ENCODE results near the gene GATA2.

The GATA2 gene

DNA sequence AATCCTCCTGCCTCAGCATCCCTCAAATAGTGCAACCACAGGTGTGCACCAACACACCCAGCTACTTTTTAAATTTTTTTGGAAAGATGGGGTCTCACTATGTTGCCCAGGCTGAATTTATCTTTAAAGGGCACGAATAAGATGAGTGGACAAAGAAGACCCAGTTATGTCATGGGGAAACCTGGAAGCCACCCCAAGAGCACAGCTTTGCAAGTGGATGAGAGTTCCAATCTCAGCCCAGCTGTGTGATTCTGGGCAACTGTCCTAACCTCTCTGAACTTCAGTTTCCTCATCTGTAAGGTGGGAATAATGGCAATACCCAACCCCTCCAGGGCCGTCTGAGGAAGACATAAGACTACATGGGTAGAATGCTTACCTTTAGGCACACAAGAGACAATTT lies 58.5 kb downstream of the GATA2 start:
- Histone ChIP-seq H3K4me3 (ENCODE audit: low read length, poor library complexity, severe bottlenecking) (no peak overlapping the region), H3K36me3 (ENCODE audit: insufficient read depth, low read length) (no peaks in the 10 kb centered on the region), H3K9ac (ENCODE audit: low read depth, low read length, poor library complexity, severe bottlenecking) (no peak overlapping the region), H3F3A (ENCODE audit: low read depth) (no peaks in the 10 kb centered on the region), H3K27me3 (ENCODE audit: insufficient read depth, low read length, poor library complexity, severe bottlenecking) (no peaks in the 10 kb centered on the region), H3K9me3 (ENCODE audit: insufficient read depth, low read depth, low read length) (no peaks in the 10 kb centered on the region), H3K79me2 (ENCODE audit: insufficient read depth, low read length) (no peaks in the 10 kb centered on the region), H3K4me2 (ENCODE audit: low read depth, low read length, poor library complexity, severe bottlenecking) (no peak overlapping the region), H3K4me1 (ENCODE audit: insufficient read depth, low read length, poor library complexity, severe bottlenecking) (no peaks in the 10 kb centered on the region), H4K20me1 (ENCODE audit: insufficient read depth, low read length, poor library complexity, severe bottlenecking) (no peaks in the 10 kb centered on the region), H2AFZ (ENCODE audit: low read length) (no peak overlapping the region), H3K9me2 (replicated peaks; ENCODE audit: low read depth, low read length) (no peaks in the 10 kb centered on the region)
- no peak for TF ChIP-seq EZH2phosphoT487 (IDR thresholded peaks at IDR 0.05; ENCODE audit: borderline replicate concordance)
- TF ChIP-seq, protein P1, sequence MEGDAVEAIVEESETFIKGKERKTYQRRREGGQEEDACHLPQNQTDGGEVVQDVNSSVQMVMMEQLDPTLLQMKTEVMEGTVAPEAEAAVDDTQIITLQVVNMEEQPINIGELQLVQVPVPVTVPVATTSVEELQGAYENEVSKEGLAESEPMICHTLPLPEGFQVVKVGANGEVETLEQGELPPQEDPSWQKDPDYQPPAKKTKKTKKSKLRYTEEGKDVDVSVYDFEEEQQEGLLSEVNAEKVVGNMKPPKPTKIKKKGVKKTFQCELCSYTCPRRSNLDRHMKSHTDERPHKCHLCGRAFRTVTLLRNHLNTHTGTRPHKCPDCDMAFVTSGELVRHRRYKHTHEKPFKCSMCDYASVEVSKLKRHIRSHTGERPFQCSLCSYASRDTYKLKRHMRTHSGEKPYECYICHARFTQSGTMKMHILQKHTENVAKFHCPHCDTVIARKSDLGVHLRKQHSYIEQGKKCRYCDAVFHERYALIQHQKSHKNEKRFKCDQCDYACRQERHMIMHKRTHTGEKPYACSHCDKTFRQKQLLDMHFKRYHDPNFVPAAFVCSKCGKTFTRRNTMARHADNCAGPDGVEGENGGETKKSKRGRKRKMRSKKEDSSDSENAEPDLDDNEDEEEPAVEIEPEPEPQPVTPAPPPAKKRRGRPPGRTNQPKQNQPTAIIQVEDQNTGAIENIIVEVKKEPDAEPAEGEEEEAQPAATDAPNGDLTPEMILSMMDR (conservative IDR thresholded peaks at IDR 0.05; ENCODE audit: low read length), result no peak

DNA sequence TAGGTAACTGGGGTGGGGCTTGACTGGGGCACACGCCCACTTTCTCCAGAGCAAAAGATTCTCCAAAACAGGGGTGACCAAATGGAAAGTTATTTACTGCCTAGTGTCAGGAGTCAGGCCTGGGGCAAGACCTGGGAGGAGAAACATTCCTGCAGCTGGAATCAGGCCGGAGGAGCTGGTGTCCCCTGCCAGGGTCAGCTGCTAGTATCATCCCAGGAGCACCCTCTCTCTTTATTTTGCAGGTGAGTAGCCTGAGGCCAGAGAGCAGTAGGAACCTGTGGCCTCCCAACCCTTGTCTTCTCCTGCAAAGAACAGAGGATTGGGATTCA lies 59.2 kb downstream of the GATA2 start:
- TF ChIP-seq, protein P1 (conservative IDR thresholded peaks at IDR 0.05; ENCODE audit: low read length), result no peak
- no peak for TF ChIP-seq EZH2phosphoT487 (IDR thresholded peaks at IDR 0.05; ENCODE audit: borderline replicate concordance)
- no peaks in the 10 kb centered on the region for H3K4me1 ChIP-seq (ENCODE audit: insufficient read depth, low read length, poor library complexity, severe bottlenecking)
- no peak overlapping the region for H3K4me2 ChIP-seq (ENCODE audit: low read depth, low read length, poor library complexity, severe bottlenecking)
- H3K36me3 ChIP-seq (ENCODE audit: insufficient read depth, low read length), result no peaks in the 10 kb centered on the region
- H3K79me2 ChIP-seq (ENCODE audit: insufficient read depth, low read length), result no peaks in the 10 kb centered on the region
- no peak overlapping the region for H3K9ac ChIP-seq (ENCODE audit: low read depth, low read length, poor library complexity, severe bottlenecking)
- H4K20me1 ChIP-seq (ENCODE audit: insufficient read depth, low read length, poor library complexity, severe bottlenecking), result no peaks in the 10 kb centered on the region
- no peaks in the 10 kb centered on the region for H3K27me3 ChIP-seq (ENCODE audit: insufficient read depth, low read length, poor library complexity, severe bottlenecking)
- no peaks in the 10 kb centered on the region for H3K9me3 ChIP-seq (ENCODE audit: insufficient read depth, low read depth, low read length)
- no peak overlapping the region for H3K4me3 ChIP-seq (ENCODE audit: low read length, poor library complexity, severe bottlenecking)
- H3F3A ChIP-seq (ENCODE audit: low read depth), result no peaks in the 10 kb centered on the region
- no peaks in the 10 kb centered on the region for H3K9me2 ChIP-seq (replicated peaks; ENCODE audit: low read depth, low read length)
- no peak overlapping the region for H2AFZ ChIP-seq (ENCODE audit: low read length)

DNA sequence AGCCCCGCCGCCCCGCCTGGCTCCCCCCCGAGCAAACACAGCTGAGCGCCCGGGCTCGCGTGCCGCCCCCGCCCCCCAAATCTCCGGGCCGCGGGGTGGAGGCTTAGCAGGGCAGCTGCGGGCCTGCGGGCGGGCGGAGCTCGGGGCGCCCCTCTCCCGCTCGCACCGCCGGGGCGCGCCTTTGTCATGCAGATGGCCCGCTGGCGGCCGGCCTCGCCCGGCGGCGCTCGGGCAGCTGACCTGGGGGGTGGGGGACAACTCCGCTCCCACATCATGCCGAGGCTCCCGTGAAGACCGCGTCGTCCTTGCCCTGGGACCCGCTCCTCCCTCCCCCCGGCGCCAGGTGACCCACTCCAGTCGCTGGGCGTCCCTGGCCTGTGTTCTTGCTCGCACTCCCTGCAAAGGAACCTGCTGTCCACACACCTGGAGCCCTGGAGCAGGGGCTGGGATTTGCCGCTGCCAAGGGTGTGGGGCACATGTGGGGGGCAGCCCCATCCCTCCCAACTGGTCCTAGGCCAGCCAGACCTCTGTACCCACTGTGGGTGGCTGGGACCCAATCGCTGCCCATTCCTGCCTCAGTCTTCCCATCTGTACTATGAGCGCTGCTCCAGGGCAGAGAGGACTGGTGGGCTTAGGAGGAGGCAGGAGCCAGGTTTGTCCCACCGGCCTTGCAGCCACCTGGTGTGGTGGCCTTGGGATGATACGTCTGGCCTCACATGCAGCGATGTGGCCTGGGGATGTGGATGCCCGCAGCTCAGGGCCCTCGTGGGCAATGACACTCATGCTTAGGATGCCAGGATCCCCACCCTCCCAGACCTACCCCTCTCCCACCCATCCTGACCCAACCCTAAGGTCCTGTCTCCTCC lies 59.8 kb downstream of the GATA2 start:
- Histone ChIP-seq H4K20me1 (ENCODE audit: insufficient read depth, low read length, poor library complexity, severe bottlenecking) (no peaks in the 10 kb centered on the region), H3F3A (ENCODE audit: low read depth) (no peaks in the 10 kb centered on the region), H3K27me3 (ENCODE audit: insufficient read depth, low read length, poor library complexity, severe bottlenecking) (no peaks in the 10 kb centered on the region), H3K4me3 (ENCODE audit: low read length, poor library complexity, severe bottlenecking) (no peak overlapping the region), H3K36me3 (ENCODE audit: insufficient read depth, low read length) (no peaks in the 10 kb centered on the region), H3K4me2 (ENCODE audit: low read depth, low read length, poor library complexity, severe bottlenecking) (no peak overlapping the region), H3K9ac (ENCODE audit: low read depth, low read length, poor library complexity, severe bottlenecking) (no peak overlapping the region), H3K9me2 (replicated peaks; ENCODE audit: low read depth, low read length) (no peaks in the 10 kb centered on the region), H3K4me1 (ENCODE audit: insufficient read depth, low read length, poor library complexity, severe bottlenecking) (no peaks in the 10 kb centered on the region), H3K9me3 (ENCODE audit: insufficient read depth, low read depth, low read length) (no peaks in the 10 kb centered on the region), H3K79me2 (ENCODE audit: insufficient read depth, low read length) (no peaks in the 10 kb centered on the region), H2AFZ (ENCODE audit: low read length) (no peak overlapping the region)
- TF ChIP-seq, protein P1 (conservative IDR thresholded peaks at IDR 0.05; ENCODE audit: low read length), result no peak
- TF ChIP-seq EZH2phosphoT487 (IDR thresholded peaks at IDR 0.05; ENCODE audit: borderline replicate concordance), result no peak

Measured in Loucy (cell line).